ENCODE results near the gene RHOF.

DNA sequence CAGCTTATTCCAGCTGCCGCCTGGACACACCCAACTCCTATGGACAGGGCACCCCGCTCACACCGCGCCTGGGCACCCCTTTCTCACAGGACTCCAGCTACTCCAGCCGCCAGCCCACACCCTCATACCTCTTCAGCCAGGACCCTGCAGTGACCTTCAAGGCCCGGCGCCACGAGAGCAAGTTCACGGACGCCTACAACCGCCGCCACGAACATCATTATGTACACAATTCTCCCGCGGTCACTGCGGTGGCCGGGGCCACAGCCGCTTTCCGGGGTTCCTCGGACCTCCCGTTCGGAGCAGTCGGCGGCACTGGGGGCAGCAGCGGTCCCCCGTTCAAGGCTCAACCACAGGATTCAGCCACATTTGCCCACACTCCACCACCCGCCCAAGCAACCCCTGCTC, 16.2 kb upstream of the RHOF start:
- TF ChIP-seq EP300 (IDR thresholded peaks at IDR 0.05): no peak
- no peak for TF ChIP-seq POLR2A (IDR thresholded peaks at IDR 0.05)

Measured in tibial nerve (tissue), 3 donors.